ENCODE results near the gene POU6F2.

- TF ChIP-seq, protein P1, sequence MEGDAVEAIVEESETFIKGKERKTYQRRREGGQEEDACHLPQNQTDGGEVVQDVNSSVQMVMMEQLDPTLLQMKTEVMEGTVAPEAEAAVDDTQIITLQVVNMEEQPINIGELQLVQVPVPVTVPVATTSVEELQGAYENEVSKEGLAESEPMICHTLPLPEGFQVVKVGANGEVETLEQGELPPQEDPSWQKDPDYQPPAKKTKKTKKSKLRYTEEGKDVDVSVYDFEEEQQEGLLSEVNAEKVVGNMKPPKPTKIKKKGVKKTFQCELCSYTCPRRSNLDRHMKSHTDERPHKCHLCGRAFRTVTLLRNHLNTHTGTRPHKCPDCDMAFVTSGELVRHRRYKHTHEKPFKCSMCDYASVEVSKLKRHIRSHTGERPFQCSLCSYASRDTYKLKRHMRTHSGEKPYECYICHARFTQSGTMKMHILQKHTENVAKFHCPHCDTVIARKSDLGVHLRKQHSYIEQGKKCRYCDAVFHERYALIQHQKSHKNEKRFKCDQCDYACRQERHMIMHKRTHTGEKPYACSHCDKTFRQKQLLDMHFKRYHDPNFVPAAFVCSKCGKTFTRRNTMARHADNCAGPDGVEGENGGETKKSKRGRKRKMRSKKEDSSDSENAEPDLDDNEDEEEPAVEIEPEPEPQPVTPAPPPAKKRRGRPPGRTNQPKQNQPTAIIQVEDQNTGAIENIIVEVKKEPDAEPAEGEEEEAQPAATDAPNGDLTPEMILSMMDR (IDR thresholded peaks at IDR 0.05; ENCODE audit: low read length), result no peak
- TF ChIP-seq EZH2phosphoT487 (IDR thresholded peaks at IDR 0.05; ENCODE audit: low read length) (no peak), EZH2 (optimal IDR thresholded peaks at IDR 0.05; ENCODE audit: low read depth, low read length) (no peak)
Observed at GRCh38 chr7:39044489-39044888, 66.8 kb downstream of the POU6F2 start.
